HCT116 (cell line): Measurements from ENCODE around the gene SCARB1.

Experiments used
- EGR1 ChIP-seq: IDR thresholded peaks from 2 replicates; pipeline ENCODE4 v1.6.1; 2012; ENCODE audit warnings: low read depth
- EZH2phosphoT487 ChIP-seq: fragments of 200-600 bp; IDR thresholded peaks from 2 replicates; pipeline ENCODE4 v1.6.1; 2018; ENCODE audit warnings: antibody characterized with exemption, borderline replicate concordance
- POLR2A ChIP-seq: IDR thresholded peaks from 2 replicates; pipeline ENCODE4 v1.7.0; 2011; ENCODE audit warnings: borderline replicate concordance; ENCODE audit not compliant: insufficient read depth, insufficient read length; ENCODE audit errors: extremely low read depth
- POLR2AphosphoS5 ChIP-seq: IDR thresholded peaks from 2 replicates; pipeline ENCODE4 v1.6.1; 2011; ENCODE audit warnings: mild to moderate bottlenecking, low read depth, low read length, moderate library complexity
- RAD21 ChIP-seq: IDR thresholded peaks from 2 replicates; pipeline ENCODE4 v1.6.1; 2012; ENCODE audit warnings: low read depth, mild to moderate bottlenecking
- SP1 ChIP-seq: IDR thresholded peaks from 2 replicates; pipeline ENCODE4 v1.6.1; 2012; ENCODE audit warnings: low read depth
- SRF ChIP-seq: IDR thresholded peaks from 2 replicates; pipeline ENCODE4 v1.6.1; 2012; ENCODE audit warnings: low read depth
- TCF7L2 ChIP-seq: IDR thresholded peaks from 2 replicates; pipeline ENCODE4 v1.7.0; 2011; ENCODE audit warnings: borderline replicate concordance, inconsistent platforms; ENCODE audit not compliant: insufficient read depth, insufficient read length; ENCODE audit errors: extremely low read depth
- TF ChIP-seq, protein P1 (sequence below), 3 experiments: fragments of 200-600 bp in 1 of 3; sonication (generic) in 1 of 3; IDR thresholded peaks in 2 of 3; conservative IDR thresholded peaks in 1 of 3; 2 replicates each; pipeline ENCODE4 v1.5.1; 2012 to 2017; ENCODE audit warnings: low read depth in 2 of 3, low read length in 2 of 3, antibody characterized with exemption in 1 of 3, borderline replicate concordance in 1 of 3, control low read depth in 1 of 3, mild to moderate bottlenecking in 1 of 3, mixed read lengths in 1 of 3, mixed run types in 1 of 3, moderate library complexity in 1 of 3; ENCODE audit not compliant: insufficient read depth in 1 of 3
- TF ChIP-seq, protein P2 (sequence below): IDR thresholded peaks from 2 replicates; pipeline ENCODE4 v1.6.1; 2011; ENCODE audit warnings: mild to moderate bottlenecking, low read length, moderate library complexity; ENCODE audit not compliant: insufficient replicate concordance; ENCODE audit errors: extremely low read depth

DNA sequence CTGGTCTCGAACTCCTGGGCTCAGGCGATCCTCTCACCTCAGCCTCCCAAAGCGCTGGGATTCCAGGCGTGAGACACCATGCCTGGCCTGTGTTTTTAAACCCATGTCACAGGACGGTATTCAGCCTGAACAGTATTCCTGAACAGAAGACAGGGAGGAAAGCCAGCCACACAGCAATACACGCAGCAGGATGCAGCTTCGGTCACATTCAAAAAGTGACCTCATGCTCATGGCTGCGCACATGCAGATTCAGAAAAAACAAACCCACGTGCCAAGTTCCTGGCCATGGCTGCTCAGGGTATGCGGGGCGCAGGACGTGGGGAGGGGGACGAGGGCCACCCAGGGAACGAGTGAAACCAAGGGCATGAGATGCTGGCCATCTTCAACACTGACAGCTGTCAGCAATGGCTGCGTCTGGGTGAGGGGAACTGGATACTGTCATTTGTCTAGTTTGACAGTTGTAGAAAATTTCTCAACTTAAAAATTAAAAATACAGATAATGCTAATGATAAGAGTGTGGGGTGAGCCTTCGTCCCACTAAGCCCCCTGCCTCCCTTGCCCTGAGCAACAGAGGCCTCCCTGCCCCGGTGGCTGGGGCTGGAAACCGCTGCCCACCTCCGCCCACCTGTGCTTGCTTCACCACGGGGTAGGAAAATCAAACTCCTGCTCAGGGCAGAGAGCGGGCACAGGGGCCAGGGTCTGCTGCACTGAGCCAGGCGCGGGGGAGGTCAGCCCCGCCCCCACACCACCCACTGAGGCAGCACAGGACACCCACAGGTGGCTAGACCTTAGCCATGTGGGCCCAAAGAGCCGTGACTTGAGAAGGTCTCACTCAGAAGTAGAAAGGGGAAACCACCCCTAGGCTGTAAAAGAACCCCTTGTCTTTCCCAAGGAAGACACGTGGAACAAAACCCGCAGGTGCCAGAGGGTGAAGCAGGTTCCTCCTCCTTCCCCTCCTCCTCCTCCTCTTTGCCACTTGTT is 84.2 kb downstream of the SCARB1 start:
- TF ChIP-seq EZH2phosphoT487 (no peak), TCF7L2 (no peak), POLR2A (no peak), POLR2AphosphoS5 (no peak), RAD21 (no peak), SRF (no peak), EGR1 (no peak), SP1 (no peak)
- TF ChIP-seq, protein P1, sequence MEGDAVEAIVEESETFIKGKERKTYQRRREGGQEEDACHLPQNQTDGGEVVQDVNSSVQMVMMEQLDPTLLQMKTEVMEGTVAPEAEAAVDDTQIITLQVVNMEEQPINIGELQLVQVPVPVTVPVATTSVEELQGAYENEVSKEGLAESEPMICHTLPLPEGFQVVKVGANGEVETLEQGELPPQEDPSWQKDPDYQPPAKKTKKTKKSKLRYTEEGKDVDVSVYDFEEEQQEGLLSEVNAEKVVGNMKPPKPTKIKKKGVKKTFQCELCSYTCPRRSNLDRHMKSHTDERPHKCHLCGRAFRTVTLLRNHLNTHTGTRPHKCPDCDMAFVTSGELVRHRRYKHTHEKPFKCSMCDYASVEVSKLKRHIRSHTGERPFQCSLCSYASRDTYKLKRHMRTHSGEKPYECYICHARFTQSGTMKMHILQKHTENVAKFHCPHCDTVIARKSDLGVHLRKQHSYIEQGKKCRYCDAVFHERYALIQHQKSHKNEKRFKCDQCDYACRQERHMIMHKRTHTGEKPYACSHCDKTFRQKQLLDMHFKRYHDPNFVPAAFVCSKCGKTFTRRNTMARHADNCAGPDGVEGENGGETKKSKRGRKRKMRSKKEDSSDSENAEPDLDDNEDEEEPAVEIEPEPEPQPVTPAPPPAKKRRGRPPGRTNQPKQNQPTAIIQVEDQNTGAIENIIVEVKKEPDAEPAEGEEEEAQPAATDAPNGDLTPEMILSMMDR (IDR thresholded peaks at IDR 0.05 in 2 of 3, conservative IDR thresholded peaks at IDR 0.05 in 1 of 3; ENCODE audit: borderline replicate concordance in 1 of 3, insufficient read depth in 1 of 3, low read depth in 2 of 3, low read length in 2 of 3): no peak
- TF ChIP-seq, protein P2, sequence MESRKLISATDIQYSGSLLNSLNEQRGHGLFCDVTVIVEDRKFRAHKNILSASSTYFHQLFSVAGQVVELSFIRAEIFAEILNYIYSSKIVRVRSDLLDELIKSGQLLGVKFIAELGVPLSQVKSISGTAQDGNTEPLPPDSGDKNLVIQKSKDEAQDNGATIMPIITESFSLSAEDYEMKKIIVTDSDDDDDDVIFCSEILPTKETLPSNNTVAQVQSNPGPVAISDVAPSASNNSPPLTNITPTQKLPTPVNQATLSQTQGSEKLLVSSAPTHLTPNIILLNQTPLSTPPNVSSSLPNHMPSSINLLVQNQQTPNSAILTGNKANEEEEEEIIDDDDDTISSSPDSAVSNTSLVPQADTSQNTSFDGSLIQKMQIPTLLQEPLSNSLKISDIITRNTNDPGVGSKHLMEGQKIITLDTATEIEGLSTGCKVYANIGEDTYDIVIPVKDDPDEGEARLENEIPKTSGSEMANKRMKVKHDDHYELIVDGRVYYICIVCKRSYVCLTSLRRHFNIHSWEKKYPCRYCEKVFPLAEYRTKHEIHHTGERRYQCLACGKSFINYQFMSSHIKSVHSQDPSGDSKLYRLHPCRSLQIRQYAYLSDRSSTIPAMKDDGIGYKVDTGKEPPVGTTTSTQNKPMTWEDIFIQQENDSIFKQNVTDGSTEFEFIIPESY: no peak
